NCI-H2227 (cell line): ENCODE results near the gene FAM234B.

ENCODE experiments used
- DNase-seq: peaks from one replicate; lab custom pipeline; 2025; ENCODE audit not compliant: unreplicated experiment; lab: John Stamatoyannopoulos, UW

The FAM234B gene

GRCh38 chr12:13088496-13088895 lies 44.3 kb downstream of the FAM234B start:
- DNase-seq = no peak

- no peak for DNase-seq
Observed at GRCh38 chr12:13090054-13090453, 45.9 kb downstream of the FAM234B start.

GRCh38 chr12:13091832-13092231 lies 47.7 kb downstream of the FAM234B start:
- DNase-seq = no peak

GRCh38 chr12:13093191-13093847 lies 49.1 kb downstream of the FAM234B start:
- DNase-seq = no peak

GRCh38 chr12:13093848-13094220 lies 49.7 kb downstream of the FAM234B start:
- DNase-seq = no peak

- DNase-seq = no peak
Observed at GRCh38 chr12:13094367-13094766, 50.2 kb downstream of the FAM234B start.

GRCh38 chr12:13095266-13095995 lies 51.2 kb downstream of the FAM234B start:
- peak; percentile 38 for DNase-seq

- no peak for DNase-seq
Observed at GRCh38 chr12:13097491-13098011, 53.4 kb downstream of the FAM234B start.

GRCh38 chr12:13099066-13099843 lies 55.1 kb downstream of the FAM234B start:
- DNase-seq = no peak

GRCh38 chr12:13099844-13100604 lies 55.8 kb downstream of the FAM234B start:
- no peak for DNase-seq

- no peak for DNase-seq
Observed at GRCh38 chr12:13100605-13100881, 56.4 kb downstream of the FAM234B start.

- peak; percentile 86 for DNase-seq
Observed at GRCh38 chr12:13100882-13101769, 56.9 kb downstream of the FAM234B start.

GRCh38 chr12:13101821-13102375 lies 57.7 kb downstream of the FAM234B start:
- no peak for DNase-seq

- no peak for DNase-seq
Observed at GRCh38 chr12:13102461-13103195, 58.4 kb downstream of the FAM234B start.

- no peak for DNase-seq
Observed at GRCh38 chr12:13103391-13104033, 59.3 kb downstream of the FAM234B start, which contains the start of gene GSG1. TSS of gene GSG1 (minus strand) at chr12:13103667. CDS start at chr12:13103512, 155 bp downstream.

GRCh38 chr12:13104409-13104808 lies 60.2 kb downstream of the FAM234B start:
- no peak for DNase-seq

- no peak for DNase-seq
Observed at GRCh38 chr12:13105781-13106180, 61.6 kb downstream of the FAM234B start.

- DNase-seq = no peak
Observed at GRCh38 chr12:13106666-13107065, 62.5 kb downstream of the FAM234B start.

GRCh38 chr12:13112968-13113367 lies 68.8 kb downstream of the FAM234B start:
- no peak for DNase-seq
